ENCODE measurements around the gene FAM168A.

Gene FAM168A

GRCh38 chr11:73388265-73389133, 209.4 kb downstream of the FAM168A start:
- DNase-seq (ENCODE audit: low read depth in 3 of 3): no peak

DNA sequence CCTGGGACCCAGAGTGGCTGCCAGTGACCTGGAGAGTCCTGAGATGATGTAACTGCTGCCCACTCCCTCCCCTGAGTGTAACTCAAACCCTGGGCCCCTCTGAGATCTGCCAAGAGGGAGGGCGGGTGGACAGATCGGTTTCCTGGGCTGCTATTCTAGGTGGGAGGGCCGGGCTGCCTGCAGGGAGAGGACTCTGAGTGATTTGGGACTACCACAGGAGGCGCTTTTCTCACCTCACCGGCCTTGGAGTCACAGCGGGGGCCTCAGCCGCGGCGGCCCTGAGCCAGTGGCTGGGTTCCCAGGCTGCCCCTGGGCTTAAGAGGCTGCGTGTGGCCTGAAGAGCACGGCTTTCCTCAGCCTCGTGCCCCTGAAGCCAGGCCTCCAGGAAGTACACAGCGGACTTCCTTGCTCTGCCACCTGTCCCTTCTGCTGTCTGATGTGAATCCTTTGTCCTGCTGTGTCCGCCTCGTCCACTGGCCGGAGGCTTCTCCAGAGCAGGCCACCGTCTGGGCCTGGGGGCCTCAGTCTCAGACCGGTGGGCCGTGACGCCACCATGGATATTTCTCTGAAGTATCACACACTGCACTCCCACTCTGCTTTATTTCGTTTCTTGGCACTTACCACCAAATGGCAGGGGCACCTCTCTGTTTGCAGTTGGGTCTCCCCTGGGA, 210.2 kb downstream of the FAM168A start:
- no peak for DNase-seq (ENCODE audit: low read depth in 3 of 3)

- no peak for DNase-seq (ENCODE audit: low read depth in 3 of 3)
Observed at GRCh38 chr11:73386546-73386945, 211.4 kb downstream of the FAM168A start.

- no peak for DNase-seq (ENCODE audit: low read depth in 3 of 3)
Observed at GRCh38 chr11:73386016-73386415, 211.9 kb downstream of the FAM168A start.

DNA sequence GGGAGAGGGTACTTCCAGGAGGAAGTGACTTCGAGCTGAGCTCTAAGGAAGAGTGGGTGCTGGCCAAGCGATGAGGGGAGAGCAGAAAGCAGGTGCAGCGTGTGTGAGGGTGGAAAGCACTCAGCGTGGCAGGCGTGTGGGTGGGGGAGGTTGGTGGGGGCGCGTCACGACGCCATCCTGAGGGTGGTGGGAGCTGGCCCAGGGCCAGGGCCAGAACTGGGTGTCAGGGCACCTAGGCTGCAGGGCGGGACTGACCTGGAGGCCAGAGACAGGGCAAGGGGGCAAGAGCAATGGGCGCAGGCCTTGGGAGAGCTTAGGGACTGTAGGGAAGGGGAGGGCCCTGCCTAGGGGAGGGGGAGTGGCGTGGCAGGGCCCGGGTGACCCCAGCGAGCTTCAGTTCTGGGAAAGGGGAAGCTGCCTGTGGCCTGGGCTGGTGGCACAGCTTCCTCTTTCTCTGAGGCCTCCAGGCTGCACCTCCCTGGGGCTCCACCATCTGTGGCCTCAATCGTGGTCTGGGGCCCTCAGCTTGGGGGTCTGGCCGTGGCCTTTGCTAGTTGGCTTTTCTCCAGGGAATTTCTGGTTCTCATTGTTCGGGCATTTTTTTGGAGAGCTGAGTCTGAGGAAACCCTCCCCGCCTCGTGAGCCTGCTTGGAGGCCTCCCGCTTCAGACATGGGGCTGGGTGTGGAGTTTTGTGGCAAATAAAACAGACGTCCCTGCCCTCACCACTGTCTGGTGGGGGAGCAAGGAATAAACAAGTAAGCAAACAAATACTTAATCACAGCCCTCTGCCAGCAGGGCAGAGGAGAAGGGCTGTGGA, 212.8 kb downstream of the FAM168A start:
- DNase-seq (ENCODE audit: low read depth in 3 of 3): peak in 1 of 3 experiments; percentile 26

- no peak for DNase-seq (ENCODE audit: low read depth in 3 of 3)
Observed at GRCh38 chr11:73384531-73384871, 213.4 kb downstream of the FAM168A start.

GRCh38 chr11:73384125-73384441, 213.8 kb downstream of the FAM168A start:
- DNase-seq (ENCODE audit: low read depth in 3 of 3): no peak

DNA sequence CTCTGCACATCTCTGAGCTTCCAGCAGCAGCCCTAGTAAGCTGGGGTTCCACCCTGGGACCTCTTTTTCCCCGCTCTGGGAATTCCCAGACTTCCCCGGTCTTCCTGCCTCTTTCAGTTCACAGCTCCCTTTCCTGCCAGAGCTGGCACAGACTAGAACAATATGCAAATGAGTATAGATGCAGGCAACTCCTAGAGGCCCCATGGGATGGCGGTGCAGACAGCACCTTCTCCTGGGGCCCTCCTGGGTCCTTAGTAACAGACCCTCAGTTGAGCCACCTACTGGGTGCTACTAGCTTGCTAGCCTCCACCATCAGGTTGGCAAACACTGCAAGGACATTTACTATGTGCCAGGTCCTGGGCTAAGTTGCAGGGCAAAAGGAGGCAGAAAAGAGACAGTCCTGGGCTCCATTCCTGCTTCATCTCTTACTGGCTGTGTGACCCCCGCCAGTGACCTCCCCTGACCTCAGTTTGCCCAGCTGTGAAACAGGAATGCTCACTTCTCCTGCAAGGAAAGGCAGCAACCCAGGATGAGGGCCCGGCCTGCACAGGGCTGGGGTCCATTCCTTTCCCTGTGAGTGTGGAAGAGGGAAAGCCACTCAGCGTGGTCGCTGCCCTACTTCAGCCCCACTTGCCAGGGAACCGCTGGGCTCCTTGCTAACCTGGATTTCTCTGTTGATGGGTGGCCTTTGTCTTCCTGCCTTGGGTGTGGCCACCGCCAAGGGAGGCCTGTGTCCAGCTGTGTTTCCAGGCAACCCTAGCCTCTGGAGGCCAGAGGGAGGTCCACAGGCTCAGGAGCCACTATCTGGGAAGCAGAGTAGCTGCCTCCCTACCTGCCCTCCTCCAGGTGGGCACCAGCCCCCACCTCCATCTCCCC, 214.4 kb downstream of the FAM168A start:
- DNase-seq (ENCODE audit: low read depth in 3 of 3): no peak

DNA sequence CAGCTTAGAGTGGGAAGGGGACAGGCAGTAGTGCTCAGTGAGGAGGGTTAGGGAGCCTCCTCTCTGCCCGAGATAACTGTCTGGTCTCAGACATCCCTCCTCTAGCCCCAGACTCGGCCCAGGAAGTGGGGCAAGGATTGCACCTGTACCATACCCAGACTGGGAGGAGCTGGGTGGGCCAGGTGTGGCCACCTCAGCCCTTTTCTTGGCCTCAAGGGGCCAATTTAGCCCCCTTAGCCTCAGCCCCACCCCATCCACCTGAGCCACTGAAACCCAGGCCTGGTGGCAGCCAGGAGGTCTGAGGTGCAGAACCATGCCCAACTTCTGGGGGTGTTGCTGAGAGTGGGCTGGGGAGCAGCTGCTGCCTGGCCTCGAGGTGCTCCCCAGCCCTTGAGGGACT, 215.2 kb downstream of the FAM168A start:
- no peak for DNase-seq (ENCODE audit: low read depth in 3 of 3)

DNA sequence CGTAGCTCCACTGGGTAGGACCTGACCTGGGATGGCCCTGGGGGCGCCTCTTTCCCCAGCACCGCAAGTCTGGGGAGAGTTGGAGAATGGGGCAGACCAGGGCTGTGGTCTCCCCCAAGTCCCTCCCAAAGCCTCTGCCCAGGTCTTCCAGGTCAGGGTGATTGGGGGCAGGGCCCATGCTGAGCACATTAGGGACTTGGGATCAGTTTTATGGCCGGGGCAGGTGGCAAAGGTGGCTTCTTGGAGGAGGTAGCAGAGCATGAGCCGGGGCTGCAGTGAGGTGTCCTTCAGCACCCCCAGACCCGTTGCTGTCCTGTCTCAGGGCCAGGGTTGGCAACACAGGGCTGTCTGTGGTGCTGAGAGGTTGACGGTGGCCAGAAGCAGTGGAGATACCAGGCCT, 215.7 kb downstream of the FAM168A start:
- no peak for DNase-seq (ENCODE audit: low read depth in 3 of 3)

DNA sequence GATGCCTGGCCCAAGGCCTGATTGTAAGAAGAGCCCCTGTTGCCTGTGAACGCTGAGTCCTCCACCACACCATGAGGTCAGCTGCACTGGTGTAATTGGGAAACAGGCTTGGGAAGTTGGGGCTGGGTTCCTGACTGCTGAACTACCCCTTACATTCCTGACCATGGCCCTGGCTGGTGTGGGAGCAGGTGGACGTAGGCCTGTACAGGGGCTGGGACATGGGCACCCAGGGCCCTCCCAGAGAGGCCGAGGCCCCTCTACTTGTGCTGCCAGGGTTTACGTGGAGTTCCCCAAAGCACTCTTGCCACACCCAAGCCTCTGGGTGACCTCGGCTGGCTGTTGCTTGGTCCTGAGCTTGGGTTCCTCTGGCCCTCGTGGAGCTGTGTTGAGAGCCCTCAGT, 216.3 kb downstream of the FAM168A start:
- DNase-seq (ENCODE audit: low read depth in 3 of 3): no peak

GRCh38 chr11:73380897-73381410, 217.0 kb downstream of the FAM168A start:
- no peak for DNase-seq (ENCODE audit: low read depth in 3 of 3)

GRCh38 chr11:73380331-73380730, 217.6 kb downstream of the FAM168A start:
- no peak for DNase-seq (ENCODE audit: low read depth in 3 of 3)

GRCh38 chr11:73379189-73379880, 218.6 kb downstream of the FAM168A start:
- no peak for DNase-seq (ENCODE audit: low read depth in 3 of 3)

- peak; percentile 21 to 41 (median 36) for DNase-seq (ENCODE audit: low read depth in 3 of 3)
Observed at GRCh38 chr11:73376803-73377629, 220.9 kb downstream of the FAM168A start.

GRCh38 chr11:73376160-73376802, 221.6 kb downstream of the FAM168A start, which contains the start of gene RELT:
TSS of gene RELT (plus strand) at chr11:73376399. CDS start at chr11:73389137, 12,738 bp downstream.
- DNase-seq (ENCODE audit: low read depth in 3 of 3): peak; percentile 86 to 89 (median 86)

- DNase-seq (ENCODE audit: low read depth in 3 of 3): no peak
Observed at GRCh38 chr11:73375830-73376159, 222.1 kb downstream of the FAM168A start.

DNA sequence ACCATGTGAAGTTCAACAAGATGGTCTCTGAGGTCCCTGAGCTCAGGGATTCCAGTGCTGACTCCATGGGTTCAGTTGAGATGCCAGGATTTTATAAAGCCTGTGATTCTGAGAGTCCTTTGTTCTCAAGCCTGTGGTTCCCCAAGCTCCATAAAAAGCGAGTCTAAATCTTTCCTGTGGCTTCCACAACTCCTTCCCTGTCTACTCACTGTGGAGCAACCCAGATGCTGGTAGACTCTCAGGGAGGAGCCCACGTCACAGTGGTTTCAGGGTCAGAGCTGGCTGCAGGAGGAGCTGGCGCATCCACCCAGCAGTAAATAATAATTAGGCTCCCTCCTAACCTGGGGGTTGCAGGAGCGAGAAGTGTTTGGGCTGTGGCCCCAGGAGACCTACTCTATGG, 223.8 kb downstream of the FAM168A start:
- DNase-seq (ENCODE audit: low read depth in 3 of 3): no peak

DNA sequence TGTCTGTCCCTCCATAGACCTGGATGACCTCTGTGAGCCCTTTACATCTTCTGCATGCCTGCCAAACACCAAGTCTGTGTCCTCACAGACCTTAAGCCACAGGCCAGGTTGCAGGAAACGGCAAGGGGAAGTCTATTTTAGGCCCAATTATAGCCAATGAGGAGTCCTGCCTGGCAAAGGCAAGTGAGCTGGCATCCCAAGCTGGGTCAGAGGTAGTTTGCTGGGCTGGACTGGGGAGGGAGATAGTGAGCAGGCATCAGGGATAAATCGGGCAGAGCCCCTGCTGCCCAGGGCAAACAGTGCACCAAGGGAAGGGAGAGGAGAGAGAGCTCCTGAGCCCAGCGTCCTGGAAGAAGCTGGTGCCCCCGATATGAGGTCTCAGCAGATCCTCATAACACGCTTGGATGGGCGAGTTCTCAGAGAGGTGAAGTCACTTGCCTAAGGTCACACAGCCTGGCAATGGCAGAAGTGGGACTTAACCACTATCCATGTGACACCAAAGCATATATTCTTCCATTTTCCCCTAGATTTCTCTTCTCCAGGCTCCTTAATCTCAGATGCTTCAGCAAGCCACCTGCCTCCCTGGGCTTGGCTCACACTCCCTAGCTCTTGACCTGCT, 225.4 kb downstream of the FAM168A start:
- no peak for DNase-seq (ENCODE audit: low read depth in 3 of 3)

All from stimulated activated CD4-positive, alpha-beta T cell treated with anti-CD3 and anti-CD28 coated beads, TNF-alpha, amount 100 ng/mL, for 4 hours (primary cell).